ENCODE results near the gene C19orf38.
"Not testable (repeated sequence)": the region's sequence is repeated elsewhere in the genome, so short reads cannot be mapped to it uniquely, and the experiment has no call there.

Gene C19orf38

DNA sequence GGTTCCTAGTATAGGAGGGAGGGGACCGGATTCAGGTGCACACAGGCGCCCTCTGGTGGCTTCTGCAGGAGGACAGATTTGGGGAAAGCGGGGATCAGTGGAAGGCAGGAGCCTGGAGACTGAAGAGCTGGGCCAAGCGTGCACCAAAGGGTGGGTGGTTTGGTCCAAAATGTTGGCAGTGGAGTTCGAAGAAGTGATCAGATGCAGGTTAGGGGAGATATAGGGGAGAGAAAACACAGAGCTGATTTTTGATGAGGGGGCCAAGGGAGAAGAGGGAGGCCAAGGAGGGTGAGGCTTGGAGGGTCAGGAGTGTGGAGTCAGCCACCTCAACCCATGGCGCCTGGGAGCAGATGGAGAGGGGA lies 16.3 kb downstream of the C19orf38 start:
- DNase-seq (ENCODE audit: extremely low read depth, low read depth) = peak; percentile 42
- TF ChIP-seq, protein P1, sequence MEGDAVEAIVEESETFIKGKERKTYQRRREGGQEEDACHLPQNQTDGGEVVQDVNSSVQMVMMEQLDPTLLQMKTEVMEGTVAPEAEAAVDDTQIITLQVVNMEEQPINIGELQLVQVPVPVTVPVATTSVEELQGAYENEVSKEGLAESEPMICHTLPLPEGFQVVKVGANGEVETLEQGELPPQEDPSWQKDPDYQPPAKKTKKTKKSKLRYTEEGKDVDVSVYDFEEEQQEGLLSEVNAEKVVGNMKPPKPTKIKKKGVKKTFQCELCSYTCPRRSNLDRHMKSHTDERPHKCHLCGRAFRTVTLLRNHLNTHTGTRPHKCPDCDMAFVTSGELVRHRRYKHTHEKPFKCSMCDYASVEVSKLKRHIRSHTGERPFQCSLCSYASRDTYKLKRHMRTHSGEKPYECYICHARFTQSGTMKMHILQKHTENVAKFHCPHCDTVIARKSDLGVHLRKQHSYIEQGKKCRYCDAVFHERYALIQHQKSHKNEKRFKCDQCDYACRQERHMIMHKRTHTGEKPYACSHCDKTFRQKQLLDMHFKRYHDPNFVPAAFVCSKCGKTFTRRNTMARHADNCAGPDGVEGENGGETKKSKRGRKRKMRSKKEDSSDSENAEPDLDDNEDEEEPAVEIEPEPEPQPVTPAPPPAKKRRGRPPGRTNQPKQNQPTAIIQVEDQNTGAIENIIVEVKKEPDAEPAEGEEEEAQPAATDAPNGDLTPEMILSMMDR (IDR thresholded peaks at IDR 0.05; ENCODE audit: low read depth, low read length) = peak; percentile 95

DNA sequence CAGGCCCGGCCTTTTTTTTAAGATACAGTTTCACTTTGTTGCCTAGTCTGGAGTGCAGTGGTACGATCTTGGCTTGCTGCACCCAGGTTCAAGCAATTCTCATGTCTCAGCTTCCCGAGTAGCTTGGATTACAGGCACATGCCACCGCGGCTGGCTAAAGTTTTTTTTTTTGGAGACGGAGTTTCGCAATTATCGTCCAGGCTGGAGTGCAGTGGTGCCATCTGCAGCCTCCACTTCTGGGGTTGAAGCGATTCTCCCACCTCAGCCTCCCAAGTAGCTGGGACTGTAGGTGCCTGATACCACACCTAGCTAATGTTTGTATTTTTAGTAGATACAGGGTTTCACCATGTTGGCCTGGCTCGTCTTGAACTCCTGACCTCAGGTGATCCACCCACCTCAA lies 18.3 kb downstream of the C19orf38 start:
- TF ChIP-seq, protein P1 (IDR thresholded peaks at IDR 0.05; ENCODE audit: low read depth, low read length) = no peak

DNA sequence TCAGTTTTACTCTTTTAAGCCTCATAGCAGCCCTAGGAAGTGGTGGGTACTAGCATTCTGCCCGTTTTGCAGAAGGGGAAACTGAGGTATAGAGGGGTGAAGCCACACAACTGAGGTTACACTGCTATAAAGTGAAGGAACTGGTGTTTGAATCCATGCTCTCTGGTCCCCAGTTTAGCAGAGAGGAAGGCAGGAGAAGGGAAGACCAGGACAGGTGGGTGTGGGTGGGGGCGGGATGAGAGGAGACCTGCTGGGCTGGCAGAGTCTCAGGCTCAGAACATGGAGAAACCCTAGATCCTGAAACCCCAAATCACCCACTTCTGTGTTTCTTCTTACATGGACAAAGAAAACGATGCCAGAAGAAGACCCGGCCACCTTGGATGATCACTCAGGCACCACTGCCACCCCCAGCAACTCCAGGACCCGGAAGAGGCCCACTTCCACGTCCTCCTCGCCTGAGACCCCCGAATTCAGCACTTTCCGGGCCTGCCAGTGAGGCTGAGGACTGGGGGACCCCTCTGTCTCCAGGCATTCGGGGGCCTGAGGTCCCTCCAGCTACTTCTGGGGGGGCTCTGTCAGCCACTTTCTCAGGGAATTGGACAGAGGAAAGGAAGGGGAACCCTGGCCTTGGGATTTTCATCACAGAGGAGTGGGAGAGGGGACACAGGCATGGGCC lies 20.8 kb downstream of the C19orf38 start:
- TF ChIP-seq, protein P1 (IDR thresholded peaks at IDR 0.05; ENCODE audit: low read depth, low read length) = no peak
- DNase-seq (ENCODE audit: extremely low read depth, low read depth) = no peak

More for the DNA sequence above, 18.3 kb downstream of the C19orf38 start:
- DNase-seq (ENCODE audit: extremely low read depth, low read depth) = no peak

DNA sequence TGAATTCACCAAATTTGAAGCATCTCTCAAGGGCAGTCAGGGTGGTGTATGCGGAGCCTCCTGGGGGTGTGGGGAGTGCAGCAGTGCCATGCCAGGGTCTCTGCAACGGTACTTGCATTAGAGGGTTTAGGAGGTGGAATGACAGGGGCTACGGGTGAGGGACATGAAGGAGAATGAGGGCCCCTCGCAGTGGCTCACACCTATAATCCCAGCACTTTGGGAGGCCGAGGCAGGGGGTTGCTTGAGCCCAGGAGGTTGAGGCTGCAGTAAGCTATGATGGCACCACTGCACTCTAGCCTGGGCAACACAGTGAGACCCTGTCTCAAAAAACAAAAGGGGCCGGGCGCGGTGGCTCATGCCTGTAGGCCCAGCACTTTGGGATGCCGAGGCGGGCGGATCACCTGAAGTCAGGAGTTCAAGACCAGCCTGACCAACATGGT lies 21.7 kb downstream of the C19orf38 start:
- DNase-seq (ENCODE audit: extremely low read depth, low read depth) = not testable (repeated sequence)

DNA sequence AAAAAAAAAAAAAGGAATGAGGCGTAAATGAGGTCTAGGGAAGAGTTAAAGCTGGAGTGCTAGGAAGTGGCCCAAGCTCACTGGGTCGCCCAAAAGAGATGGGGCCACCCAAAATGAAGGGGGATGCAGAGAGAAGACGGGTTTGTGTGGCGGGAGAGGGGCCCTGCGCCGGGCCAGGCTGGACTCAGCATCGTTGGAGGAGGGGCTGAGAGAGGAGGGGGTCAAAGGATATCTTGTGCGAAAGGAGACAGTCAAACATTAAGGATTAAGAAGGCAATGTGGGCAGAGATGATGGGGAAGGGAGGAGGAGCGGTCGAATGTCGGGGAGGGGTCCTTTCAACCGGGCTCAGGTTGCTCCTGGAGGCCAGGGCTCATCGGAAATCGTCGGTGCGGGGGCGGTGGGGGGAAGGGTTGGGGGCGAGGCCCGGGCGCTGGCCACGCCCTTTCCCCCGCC lies 22.3 kb downstream of the C19orf38 start:
- no peak for DNase-seq (ENCODE audit: extremely low read depth, low read depth)
- TF ChIP-seq, protein P1 (IDR thresholded peaks at IDR 0.05; ENCODE audit: low read depth, low read length) = no peak

DNA sequence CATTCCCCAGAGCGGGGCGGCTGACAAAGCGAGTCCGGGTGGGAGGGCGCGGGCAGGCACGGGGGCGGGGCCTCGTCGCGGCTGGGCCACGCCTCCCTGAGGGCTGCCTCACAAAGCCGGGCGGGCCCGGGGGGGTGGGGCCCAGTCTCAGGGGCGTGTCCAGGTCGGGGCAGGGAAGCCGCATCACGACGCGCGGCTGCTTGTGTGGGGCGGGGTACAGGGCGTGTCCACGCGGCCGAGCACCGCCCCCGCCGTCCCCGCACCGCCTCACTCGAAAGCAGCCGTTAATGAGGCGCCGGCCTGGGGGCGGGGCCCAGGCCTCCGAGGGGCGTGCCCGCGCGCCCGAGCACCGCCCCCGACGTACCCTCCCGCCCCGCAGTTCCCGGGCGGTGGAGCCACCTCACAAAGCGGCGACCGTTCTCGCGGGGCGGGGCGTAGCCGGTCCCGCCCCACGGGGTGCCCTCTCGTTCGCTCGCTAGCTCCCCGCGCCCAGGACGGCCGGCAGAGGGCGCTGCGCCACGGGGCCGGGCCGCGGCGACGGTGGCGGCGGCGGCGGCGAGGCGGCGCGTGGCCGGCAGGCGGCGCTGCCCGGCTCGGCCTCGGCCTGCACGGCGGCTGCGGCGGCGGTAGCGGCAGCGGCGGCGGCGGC lies 22.9 kb downstream of the C19orf38 start, which contains the start of gene CARM1:
Gene CARM1, plus strand, starts transcription at position 599 of the 649 bp plus-strand sequence. CDS start 150 bp downstream, outside the sequence.
- DNase-seq (ENCODE audit: extremely low read depth, low read depth) = peak; percentile 98
- TF ChIP-seq, protein P1 (IDR thresholded peaks at IDR 0.05; ENCODE audit: low read depth, low read length) = peak; percentile 43

DNA sequence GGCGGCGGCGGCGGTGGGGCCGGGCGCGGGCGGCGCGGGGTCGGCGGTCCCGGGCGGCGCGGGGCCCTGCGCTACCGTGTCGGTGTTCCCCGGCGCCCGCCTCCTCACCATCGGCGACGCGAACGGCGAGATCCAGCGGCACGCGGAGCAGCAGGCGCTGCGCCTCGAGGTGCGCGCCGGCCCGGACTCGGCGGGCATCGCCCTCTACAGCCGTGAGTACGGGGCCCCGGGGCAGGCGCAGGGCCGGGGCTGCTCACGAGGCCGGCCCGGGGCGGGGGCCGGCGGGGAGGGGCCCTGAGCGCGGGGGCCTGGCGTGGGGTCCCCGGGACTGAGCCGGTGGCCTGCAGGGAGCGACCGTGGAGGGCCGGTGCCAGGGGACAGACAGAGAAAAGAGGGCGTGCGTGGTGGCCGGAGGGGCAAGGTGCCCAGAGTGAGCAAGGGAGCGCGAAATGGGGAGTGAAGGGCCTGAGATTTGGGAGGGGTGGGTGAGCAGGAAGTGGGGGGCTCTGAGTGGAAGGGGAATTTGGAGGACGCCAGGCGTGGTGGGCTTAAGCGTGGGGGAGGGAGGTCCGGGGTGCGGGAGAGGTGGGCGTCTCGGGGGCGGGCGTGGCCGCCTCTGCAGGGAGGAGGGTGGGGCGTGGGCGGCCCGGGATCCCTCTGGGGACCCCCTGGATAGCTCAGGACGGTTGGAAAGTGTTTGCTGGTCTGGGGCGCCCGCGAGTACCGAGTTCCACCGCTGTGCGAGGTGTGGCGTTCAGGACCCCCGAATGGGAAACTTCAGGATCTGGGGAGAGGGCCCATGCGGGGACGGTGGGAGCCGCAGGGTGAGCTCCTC lies 23.7 kb downstream of the C19orf38 start:
- no peak for DNase-seq (ENCODE audit: extremely low read depth, low read depth)
- TF ChIP-seq, protein P1 (IDR thresholded peaks at IDR 0.05; ENCODE audit: low read depth, low read length) = no peak; the same call in 1 of the 2 replicates

All from AG09319 (cell line).